Activated naive CD4-positive, alpha-beta T cell treated with anti-CD3 and anti-CD28 coated beads, Interleukin-2, amount 50 U/mL, for 16 hours (primary cell): ENCODE data around the gene CYB561D1.
A peak's percentile ranks its signal among the peaks of the same experiment; 100 is the strongest.

Experiments used
- DNase-seq: peaks from one replicate; pipeline ENCODE4 v3.0.0-alpha.2; 2020

Gene CYB561D1

DNA sequence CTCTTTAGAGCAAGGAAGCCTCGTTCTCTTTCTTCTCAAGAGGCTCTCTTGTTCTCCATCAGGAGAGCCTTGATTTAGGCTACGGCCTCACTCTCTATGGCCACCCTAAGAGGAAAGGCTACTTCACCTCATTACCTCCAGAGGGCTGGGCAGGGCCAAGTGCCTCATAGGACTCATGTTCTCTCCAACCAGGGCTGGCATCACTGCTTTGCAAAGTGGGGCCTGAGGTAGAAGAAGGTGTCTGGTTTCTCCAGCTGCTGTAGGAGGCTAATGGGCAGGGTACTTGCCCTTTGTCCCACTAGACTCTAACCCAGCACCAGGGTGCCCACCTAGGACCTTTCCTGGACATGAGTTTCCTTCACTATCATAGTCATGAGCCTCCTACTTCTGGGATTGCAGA, 12.2 kb upstream of the CYB561D1 start:
- DNase-seq = no peak

DNA sequence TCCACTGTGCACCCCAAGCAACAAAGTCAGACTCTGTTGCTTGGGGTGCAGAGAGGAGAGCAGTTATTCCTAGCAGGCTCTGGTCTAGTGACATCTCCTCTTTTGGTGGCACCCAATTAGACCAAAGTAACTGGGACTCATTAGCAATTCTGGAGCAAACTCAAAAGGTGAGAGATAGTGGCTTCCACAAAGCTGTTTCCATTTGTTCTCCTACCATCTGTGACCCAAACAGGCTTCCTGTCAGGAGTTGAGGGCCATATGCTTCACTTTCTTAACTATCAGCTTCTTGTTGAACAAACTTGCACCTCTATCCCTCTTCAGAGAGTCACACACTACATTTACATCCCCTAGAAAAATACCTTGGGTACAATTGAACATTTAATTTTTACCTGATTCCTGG, 11.7 kb upstream of the CYB561D1 start:
- DNase-seq = no peak

DNA sequence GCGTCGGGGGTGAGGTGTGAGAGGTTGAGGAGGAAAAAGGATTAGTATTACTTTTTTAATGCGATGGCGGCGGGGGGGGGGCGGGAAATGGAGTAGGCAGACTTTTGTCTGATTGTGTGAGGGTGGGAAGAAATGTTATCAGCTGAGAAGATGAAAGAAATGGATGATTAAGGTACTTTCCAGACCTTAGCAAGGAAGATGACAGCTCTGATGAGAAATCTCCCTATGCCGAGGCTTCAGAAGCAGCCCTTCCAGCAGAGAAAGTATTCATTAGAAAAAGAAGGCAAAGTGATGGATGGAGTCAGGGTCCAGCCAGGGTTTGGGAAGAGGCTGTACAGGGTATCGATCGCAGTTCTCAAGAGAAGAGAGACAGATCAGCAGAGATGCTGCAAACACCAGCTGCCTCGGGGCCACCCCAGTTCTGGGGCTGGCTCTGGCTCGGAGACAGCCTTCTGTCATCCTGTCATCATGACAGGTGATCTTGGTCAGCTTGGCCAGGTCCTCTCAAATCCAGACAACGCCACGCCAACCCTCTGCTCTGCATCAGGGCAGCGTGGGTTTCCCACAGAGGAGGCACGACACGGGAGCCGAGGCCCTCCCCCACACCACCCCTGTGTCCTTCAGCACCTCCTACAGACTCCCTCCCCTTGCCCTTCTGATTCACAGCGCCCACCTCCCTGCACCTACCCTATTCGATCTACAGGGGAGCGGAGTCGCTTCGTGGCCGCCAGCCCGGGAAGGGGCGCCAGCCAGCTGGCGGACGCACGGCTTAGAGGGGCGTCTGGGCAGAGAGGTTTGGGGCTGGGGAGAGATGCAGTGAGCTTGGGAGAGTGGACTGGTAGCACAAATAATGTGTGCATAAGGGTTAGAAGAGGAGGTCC, 10.9 kb upstream of the CYB561D1 start:
- peak; percentile 36 for DNase-seq

DNA sequence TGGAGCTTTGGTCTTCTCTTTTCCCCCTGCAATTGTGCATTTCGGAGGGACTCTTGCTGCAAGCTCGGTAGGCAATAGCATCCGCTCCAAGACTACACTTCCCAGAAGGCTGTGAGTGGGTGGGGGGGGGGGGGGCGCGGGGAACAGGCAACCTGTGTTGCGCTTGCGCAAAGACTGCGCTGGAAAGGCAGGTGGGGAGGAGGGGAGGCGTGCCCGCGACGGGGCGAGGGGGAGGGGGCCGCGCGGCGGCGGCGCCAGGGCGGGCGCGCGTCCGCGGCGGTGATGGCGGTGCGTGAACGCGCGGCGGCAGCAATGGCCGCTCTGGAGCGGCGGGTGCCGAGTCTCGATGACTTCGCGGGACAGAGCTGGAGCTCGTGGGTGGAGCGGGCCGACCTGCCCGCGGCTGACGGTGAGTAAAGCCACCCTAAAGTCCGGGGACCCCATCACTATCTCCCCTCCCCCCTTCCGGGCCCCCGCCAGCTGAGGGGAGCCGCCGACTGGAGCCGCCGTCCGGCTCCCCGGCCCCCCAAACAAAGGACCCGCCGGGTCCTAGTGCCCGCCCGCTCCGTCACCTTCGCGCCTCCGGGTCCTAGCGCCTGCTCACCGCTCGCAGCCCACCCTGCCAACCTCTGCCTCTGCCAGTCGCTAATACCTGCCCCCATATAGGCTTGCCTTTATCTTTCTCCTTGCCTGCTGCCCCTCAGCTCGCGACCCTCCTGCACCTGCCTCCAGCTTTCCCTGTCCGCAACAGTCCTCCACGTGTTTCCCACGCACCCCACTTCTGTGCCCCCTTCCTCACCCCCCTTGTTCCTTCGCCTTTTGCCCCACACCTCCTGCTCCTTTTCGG, 10.0 kb upstream of the CYB561D1 start, which contains the start of gene ATXN7L2:
Gene ATXN7L2, plus strand, starts transcription at position 234 of the 847 bp plus-strand sequence. Its CDS starts 49 bp downstream, at position 283.
- DNase-seq = peak; percentile 91

DNA sequence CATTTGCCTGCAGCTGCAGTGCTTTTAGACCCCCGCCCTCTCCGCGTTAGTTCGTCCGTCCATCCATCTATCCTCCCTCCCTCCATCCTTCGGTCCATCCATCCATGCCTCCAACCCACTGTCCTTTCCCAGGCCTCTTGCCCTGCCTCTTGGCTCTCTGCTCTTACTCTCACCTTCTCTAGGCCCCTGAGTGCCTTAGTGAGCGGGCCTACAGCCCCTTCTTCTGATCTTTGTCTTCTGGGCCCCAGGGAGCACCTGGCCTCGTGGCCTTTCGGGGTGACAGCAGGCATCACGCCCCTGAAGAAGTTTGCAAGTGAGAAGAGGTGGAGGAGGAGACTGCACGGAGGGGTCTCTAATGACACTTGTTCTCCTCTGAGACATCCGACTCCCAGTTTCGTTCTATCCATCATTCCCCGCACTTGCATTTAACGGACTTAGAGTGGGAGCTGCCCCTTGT, 9.3 kb upstream of the CYB561D1 start:
- no peak for DNase-seq

DNA sequence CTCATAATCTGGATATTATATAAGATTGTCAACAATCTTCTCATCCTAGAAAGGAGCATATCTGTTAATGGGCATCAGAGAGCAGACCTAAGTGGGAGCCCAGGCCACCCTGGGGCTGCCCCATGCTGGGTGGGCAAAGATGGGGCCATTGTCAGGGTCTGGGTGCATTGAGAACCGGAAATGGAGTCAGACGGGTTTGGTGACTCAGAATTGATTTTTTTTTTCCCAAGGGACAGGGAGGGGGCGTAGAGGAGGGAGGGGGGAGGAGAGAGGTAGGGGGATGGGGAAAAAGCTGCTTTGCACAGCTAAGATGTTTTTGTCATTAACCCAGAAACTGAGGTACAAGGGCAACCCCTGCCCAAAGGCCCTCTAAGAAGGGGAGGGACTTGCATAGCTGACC, 8.9 kb upstream of the CYB561D1 start:
- no peak for DNase-seq

DNA sequence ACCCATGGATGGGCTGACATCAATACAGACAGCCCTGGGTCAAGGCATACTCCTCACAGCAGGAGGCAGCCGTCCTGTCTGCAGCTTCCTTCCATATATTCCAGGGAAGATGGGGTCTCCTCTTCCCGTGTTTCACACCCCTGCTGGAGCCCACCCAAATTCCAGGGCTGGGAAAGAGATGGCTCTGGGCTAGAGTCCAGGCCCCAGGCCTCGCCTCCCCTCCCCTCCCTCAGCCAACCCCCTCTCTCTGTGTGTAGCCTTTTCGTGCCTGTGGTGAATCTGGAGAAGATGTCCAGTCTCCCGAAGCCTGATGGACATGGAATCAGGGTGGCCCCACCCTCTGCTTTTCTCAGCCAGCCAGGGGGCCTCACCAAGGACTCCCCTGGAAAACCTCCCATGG, 6.6 kb upstream of the CYB561D1 start:
- DNase-seq = no peak

DNA sequence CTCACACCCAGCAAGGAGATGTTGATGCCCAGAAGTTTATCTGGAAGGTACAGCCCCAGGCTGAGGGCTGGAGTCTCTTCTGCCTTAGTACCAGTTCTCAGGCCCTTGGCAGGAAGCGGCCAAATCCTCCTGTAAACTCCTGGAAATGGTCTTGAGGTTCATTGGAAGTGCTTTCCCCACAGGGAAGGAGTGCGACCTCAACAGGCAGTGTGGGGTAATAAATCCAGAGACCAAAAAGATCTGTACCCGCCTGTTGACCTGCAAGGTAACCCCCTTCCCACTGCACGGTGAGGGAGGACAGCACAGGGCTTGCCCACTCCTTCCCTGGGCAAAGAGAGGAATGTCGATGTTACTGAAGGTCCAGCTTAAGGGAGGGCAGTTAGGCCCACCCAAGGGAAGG, 5.7 kb upstream of the CYB561D1 start:
- DNase-seq = no peak

DNA sequence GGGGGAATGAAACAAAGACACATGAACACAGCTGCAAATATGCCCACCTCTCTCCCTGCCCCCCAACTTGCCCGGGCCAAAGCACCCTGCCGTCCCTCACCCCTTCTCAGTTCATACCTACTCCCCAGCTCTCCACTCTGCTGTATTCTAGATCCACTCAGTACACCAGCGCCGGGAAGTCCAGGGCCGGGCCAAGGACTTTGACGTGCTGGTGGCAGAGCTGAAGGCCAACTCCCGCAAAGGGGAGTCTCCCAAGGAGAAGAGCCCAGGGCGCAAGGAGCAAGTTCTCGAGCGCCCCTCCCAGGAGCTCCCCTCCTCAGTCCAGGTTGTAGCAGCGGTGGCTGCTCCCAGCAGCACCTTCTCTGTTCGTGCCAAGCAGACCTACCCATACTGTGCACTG, 5.2 kb upstream of the CYB561D1 start:
- no peak for DNase-seq

DNA sequence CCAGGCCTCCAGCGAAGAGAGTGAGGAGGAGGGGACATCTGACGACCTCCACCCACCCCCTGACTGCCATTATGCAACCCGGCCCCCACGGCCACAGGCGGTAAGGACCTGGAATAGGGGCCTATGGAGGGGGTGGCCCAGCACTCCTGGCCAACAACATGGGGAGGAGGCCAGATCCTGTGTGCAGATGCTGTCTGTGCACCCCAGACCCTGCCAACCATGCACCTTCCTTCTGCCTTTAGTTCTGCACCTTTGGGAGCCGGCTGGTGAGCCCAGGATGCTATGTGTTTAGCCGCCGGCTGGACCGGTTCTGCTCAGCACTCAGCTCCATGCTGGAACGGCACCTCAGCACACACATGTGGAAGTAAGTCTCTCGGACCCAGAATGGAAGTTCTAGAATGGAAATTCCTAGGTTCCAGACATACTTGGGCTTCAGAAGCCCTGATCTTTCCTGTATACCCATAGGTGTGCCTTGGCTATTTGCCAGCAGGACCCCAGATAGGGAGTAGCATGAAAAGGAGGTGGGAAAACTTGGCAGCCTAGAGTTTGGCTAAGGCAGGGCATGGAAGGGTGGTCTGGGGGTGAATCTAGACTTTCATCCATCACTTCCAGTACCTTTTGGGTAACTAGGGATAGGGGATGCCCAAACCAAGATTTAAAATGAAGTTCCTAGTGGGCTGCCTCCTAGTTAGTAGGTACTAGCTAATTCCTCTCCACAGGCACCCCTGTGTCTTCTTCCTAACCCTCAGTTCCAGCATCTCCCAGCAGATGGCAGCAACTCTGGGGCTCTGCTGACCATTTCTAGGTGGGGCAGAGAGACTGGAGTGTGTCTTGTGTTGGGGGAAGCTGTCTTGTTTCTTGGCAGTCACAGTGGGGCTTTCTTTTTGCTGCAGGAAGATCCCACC, 3.6 kb upstream of the CYB561D1 start:
- peak; percentile 76 for DNase-seq

DNA sequence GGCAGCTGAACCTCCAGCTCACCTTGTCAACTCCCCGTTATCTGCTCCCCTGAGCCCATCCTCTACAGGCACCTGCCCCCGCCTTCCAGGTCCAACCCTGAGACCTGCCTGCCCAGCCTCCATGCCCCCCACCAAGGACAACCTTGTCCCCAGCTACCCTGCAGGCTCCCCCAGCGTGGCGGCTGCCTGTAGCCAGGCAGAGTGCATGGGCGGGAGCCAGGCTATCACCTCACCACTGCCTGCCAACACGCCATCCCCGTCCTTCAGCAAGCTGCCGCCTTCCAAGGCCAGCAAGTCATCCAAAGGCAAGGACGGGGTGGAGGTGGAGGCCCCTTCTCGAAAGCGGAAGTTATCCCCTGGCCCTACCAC, 3.0 kb upstream of the CYB561D1 start:
- DNase-seq = no peak

DNA sequence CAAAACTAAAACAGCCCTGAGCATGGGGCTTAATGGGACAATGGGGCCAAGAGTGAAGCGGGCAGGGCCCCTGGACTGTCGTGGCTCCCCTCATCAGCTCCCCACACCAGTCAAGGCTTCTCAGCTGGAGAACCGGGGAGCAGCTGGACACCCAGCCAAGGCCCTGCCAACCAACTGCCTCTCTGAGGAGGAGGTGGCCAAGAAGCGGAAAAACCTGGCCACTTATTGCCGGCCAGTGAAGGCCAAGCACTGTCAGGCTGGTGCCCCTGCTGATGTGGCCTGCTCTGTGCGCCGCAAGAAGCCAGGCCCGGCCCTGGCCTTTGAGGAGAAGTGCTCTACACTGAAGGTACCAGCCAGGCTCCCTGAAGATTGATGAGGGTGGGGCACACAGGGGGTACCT, 2.5 kb upstream of the CYB561D1 start:
- no peak for DNase-seq

DNA sequence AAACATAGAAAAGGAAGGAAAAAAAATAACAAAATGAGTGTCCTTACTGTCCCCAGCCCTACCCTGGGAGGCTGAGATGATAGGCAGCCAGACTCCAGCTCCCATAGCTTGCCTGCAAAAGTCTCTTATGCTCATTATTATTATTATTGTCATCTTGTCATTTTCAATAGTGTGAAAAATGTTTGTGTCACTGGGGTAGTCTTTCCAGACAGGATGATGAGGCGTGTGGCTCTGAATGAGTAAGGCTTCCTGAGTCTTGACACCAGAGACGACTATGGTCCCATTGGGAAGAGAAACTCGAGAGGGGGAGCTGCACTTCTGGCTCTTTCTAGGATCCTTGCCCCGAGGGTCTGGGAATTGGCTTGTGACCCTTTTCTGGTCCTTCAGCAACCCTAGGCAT, 1.1 kb upstream of the CYB561D1 start:
- DNase-seq = no peak

DNA sequence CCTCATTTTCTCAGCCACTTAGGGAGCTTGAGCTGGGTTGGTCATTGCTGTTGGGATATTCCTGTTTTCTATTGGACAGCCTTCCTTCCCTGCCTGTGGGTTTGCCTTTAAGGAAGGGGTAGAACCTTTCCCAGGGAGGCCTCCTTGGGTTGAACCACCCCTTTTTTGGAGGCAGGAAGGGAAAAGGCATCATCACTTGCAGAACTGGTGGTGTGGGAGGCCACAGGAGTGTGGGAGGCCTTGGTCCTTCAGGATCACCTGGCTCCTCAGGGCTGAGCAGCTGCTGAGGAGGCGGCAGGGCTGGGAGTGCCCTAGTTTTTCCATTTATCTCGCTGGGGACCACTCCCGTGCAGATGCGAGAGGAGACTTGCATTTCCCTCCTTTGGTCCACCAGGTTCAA, 667 bp upstream of the CYB561D1 start:
- no peak for DNase-seq

DNA sequence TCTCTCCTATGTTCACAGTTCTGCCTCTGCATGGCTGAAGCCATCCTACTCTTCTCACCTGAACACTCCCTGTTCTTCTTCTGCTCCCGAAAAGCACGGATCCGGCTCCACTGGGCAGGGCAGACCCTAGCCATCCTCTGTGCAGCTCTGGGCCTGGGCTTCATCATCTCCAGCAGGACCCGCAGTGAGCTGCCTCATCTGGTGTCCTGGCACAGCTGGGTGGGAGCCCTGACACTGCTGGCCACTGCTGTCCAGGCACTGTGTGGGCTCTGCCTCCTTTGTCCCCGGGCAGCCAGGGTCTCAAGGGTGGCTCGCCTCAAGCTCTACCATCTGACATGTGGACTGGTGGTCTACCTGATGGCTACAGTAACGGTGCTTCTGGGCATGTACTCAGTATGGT, 1.8 kb downstream of the CYB561D1 start:
- no peak for DNase-seq

DNA sequence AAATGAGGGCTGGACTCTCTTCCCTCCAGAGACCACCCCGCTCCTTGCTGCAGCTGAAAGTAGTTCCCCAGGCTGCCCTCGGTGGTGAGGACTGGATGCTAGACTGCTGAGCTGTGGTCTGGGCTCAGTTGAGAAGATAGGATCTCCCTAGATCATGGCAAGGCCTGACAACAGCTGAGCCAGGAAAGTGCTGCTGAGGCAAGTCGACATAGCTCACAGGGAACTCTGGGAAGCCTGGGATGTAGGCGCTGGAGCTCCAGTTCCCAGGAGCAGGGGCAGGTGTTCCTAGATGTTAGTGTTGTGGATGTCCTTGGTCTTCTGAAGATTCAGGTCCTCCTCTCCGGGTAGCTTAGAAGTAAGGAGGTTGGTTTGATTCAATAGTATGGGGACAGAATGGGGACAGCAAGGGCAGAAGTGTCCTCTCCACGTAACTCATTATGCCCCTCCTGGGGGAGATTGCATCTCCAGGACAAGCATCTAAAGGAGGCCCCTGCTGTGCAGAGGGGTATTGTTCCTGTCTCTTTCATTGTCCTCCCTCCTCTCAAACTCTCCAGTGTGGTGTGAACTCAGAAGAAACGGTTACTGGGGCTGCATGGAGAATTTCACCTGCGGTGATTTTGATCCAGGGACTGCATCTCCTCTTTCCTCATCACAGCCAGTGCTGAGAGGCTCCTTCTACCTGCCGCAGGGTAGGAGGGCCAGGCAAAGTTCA, 3.7 kb downstream of the CYB561D1 start:
- no peak for DNase-seq

DNA sequence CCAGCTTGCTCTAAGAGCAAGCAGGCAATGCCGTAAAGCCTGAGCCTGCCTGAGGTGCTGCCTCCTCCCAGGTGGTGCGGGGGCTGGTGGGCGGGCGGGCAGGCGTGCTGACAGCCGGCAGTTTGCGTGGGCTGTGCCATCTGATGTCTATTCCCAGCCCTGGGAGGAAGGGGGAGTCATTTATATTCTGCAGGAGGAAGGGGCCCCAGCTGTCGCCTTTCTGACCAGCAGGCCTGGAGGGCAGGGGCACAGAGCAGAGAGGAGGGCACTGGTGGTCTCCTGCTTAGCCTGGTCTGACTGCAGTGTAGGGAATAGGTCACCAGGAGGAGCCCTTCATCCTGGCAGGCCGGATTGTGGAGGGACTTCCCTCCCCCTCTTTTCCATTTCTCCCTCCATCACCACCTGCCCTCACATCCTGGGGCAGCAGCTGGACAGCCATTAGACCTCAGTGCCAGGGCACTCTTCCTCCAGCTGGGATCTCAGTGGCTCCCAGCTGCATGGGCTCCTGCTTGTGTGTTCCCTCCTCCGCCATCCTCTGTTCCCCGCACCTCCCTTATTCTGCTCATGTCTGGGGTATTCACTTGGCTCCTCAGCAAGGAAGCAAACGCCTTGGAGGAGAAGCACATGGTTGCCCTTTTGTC, 4.4 kb downstream of the CYB561D1 start:
- DNase-seq = peak; percentile 46

DNA sequence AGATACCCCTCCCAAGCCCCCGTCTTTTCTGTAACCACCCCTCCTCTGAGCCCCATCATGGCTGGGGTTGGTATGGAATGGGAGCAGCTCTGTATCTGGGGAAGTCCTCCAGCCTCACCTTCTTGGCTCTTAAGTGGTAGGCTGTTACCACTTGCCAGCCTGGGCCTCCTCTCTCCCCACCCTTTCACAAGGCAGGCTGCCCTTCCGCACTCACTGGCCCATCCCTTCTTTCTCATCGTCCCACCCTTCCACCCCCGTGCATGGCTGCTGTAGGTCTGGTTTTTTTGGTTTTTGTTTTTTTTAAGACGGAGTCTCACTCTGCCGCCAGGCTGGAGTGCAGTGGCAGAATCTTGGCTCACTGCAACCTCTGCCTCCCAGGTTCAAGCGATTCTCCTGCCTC, 5.2 kb downstream of the CYB561D1 start:
- DNase-seq = no peak

DNA sequence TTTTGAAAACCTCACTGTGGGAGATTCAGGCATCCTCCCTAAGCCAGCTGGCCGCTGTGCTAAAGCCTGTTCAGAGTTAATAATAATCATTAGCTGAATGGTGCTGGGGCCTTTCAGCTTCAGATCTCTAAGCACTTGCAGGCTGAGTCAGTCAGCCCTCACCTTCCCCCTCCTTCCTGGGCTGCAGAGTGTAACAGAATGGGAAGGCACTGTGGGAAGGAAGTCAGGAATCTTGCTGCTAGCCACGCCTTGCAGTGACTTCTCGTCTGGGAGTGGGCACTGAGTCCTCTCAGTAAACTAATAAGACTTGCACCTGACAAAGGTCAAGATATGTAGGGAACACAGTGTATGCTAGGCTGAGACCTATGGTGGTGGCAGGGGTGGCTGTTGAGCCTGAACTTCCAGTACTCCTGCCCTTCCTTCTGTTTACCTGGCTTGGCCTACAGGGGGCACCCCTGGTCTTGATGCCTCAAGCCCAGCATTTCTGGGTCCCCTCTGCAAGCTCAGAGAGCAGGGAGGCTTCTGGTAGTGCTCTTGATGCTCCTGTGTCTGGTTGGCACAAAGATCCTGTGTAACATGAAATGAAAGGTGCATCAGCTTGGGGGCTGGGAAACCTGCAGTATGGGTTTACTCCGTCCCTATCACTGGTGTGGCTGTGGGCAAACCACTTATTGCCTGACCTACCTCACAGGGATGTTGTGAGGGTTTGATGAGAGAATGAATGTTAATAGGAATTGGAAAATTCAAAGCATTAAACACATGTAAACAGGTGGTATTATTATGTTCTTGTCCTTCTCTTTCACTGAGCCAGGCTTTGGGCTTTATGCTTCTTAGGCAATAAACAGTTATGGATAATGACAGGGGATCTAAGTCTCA, 6.0 kb downstream of the CYB561D1 start:
- DNase-seq = peak; percentile 65

DNA sequence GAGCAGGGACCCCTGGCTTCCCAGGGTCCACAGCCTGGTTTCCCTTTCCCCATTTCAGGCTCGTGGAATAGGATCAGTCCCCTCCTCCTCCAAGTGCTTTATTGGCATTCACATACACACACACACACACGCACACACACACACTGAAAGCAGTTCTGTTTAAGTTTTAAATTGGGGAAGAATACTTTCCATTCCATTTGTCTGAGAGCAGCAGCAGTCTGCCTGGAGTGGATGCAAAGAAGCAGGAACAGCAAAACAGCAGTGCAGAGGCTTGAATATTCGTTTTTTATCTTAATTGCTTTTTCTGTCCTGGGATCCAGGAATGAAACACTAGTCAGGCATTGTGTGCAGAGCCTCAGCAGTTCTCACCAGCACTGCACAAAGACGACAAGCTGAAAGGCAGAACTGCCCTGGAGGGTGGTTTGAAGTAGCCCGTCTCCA, 7.1 kb downstream of the CYB561D1 start:
- no peak for DNase-seq
